Rectal smooth muscle tissue (tissue), 1 donor: Measurements from ENCODE around the gene C10orf62.

ENCODE experiments used
- H3K27ac ChIP-seq: one replicate; pipeline ENCODE4 v1.7.0; 2013; ENCODE audit warnings: low read depth, low read length, inconsistent platforms
- H3K27me3 ChIP-seq: one replicate; pipeline ENCODE4 v1.7.0; 2013; ENCODE audit warnings: low read length; ENCODE audit not compliant: control insufficient read depth, insufficient read depth
- H3K36me3 ChIP-seq: one replicate; pipeline ENCODE4 v1.7.0; 2013; ENCODE audit warnings: low read length; ENCODE audit not compliant: control insufficient read depth, insufficient read depth
- H3K4me1 ChIP-seq: one replicate; pipeline ENCODE4 v1.7.0; 2013; ENCODE audit warnings: low read length; ENCODE audit not compliant: control insufficient read depth, insufficient read depth
- H3K4me3 ChIP-seq: one replicate; pipeline ENCODE4 v1.7.0; 2013; ENCODE audit warnings: low read length
- H3K9ac ChIP-seq: one replicate; pipeline ENCODE4 v1.7.0; 2013; ENCODE audit warnings: low read length

C10orf62 gene

DNA sequence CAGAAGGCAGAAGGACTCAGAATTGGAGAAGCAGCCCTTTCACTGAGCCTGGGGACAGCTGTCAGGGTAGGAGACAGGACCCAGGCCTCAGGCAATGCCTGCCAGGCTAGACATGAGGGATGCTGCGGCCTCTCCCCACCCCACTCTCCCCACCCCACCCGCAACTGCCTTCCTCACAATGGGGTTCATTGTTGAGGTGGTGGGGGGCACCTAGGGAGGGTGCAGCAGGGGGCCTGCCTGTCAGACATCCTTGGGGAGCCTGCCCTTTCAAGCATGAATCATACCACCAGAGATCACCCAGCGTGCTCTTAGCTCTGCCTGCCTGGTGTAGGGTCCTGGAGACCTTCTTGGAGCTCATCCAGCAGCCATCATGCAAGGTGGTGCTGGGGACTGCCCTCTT, at the start of gene C10orf62:
TSS of gene C10orf62 (plus strand) at position 243 of the 400 bp plus-strand sequence. CDS start 177 bp downstream, outside the sequence.
- no peaks in the 10 kb centered on the region for H3K27me3 ChIP-seq
- H3K4me1 ChIP-seq: no peaks in the 10 kb centered on the region
- no peak within 1 kb of the TSS for H3K9ac ChIP-seq
- no peak within 1 kb of the TSS for H3K4me3 ChIP-seq
- H3K27ac ChIP-seq: no peak within 1 kb of the TSS
- H3K36me3 ChIP-seq: no peaks in the 10 kb centered on the region

- H3K27ac ChIP-seq: no peak overlapping the region
- no peak overlapping the region for H3K9ac ChIP-seq
- H3K36me3 ChIP-seq: no peaks in the 10 kb centered on the region
- peaks cover 13% of the 10 kb centered on the region for H3K4me1 ChIP-seq
- H3K27me3 ChIP-seq: no peaks in the 10 kb centered on the region
- no peak overlapping the region for H3K4me3 ChIP-seq
Measured at GRCh38 chr10:97540669-97541500, 48.6 kb upstream of the C10orf62 start.

- H3K27ac ChIP-seq: peak overlapping the region; percentile 70
- H3K27me3 ChIP-seq: no peaks in the 10 kb centered on the region
- peaks cover 13% of the 10 kb centered on the region for H3K4me1 ChIP-seq
- H3K4me3 ChIP-seq: no peak overlapping the region
- H3K36me3 ChIP-seq: no peaks in the 10 kb centered on the region
- H3K9ac ChIP-seq: no peak overlapping the region
Measured at GRCh38 chr10:97542169-97543024, 47.1 kb upstream of the C10orf62 start.

GRCh38 chr10:97543025-97543546, 46.4 kb upstream of the C10orf62 start:
- peaks cover 13% of the 10 kb centered on the region for H3K4me1 ChIP-seq
- no peak overlapping the region for H3K4me3 ChIP-seq
- H3K27me3 ChIP-seq: no peaks in the 10 kb centered on the region
- H3K36me3 ChIP-seq: no peaks in the 10 kb centered on the region
- H3K27ac ChIP-seq: peak overlapping the region; percentile 70
- no peak overlapping the region for H3K9ac ChIP-seq

GRCh38 chr10:97546456-97547270, 42.9 kb upstream of the C10orf62 start:
- H3K27me3 ChIP-seq: no peaks in the 10 kb centered on the region
- no peak overlapping the region for H3K4me3 ChIP-seq
- no peak overlapping the region for H3K9ac ChIP-seq
- no peaks in the 10 kb centered on the region for H3K36me3 ChIP-seq
- H3K27ac ChIP-seq: no peak overlapping the region
- peaks cover 13% of the 10 kb centered on the region for H3K4me1 ChIP-seq

DNA sequence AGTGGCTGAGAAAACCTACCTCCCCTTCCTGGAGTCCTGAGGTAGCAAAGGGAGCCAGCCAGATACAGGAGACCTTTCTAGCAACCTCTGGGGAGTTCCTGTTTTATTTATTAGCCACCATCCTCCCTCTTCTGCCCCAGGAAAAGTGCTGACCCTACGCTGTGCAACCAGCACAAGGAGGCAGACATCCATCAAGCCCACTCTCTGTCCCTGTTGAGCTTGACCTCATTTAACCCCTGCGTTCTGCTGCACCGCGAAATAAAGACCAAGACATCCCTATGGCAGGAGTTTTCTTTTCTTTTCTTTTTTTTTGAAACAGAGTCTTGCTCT, 42.3 kb upstream of the C10orf62 start:
- Histone ChIP-seq H3K9ac (no peak overlapping the region), H3K27me3 (no peaks in the 10 kb centered on the region), H3K4me3 (no peak overlapping the region), H3K27ac (no peak overlapping the region), H3K4me1 (peaks cover 13% of the 10 kb centered on the region), H3K36me3 (no peaks in the 10 kb centered on the region)

DNA sequence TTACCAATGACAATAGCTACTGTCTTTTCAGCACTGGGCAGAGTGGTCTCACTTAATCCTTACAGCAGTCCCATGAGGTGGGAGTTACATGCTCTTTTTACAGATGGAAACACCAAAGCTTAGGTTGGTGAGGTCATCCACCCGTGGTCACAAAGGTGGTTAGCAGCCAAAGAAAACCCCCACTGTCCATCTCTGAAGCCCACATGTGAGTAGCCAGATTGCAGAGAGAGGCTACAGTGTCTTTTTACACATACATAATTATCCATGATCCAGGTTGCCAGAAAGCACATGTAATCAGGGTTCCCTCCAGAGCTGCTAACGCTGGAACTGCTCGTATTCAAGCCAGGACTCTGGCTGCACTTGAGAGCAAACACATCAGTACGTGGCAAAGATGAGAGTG, 41.6 kb upstream of the C10orf62 start:
- H3K9ac ChIP-seq: no peak overlapping the region
- H3K27me3 ChIP-seq: no peaks in the 10 kb centered on the region
- H3K27ac ChIP-seq: no peak overlapping the region
- no peaks in the 10 kb centered on the region for H3K36me3 ChIP-seq
- peaks cover 7% of the 10 kb centered on the region for H3K4me1 ChIP-seq
- no peak overlapping the region for H3K4me3 ChIP-seq

- Histone ChIP-seq H3K36me3 (no peaks in the 10 kb centered on the region), H3K9ac (no peak overlapping the region), H3K27ac (no peak overlapping the region), H3K27me3 (no peaks in the 10 kb centered on the region), H3K4me1 (no peaks in the 10 kb centered on the region), H3K4me3 (no peak overlapping the region)
Measured at GRCh38 chr10:97548828-97549455, 40.6 kb upstream of the C10orf62 start.

DNA sequence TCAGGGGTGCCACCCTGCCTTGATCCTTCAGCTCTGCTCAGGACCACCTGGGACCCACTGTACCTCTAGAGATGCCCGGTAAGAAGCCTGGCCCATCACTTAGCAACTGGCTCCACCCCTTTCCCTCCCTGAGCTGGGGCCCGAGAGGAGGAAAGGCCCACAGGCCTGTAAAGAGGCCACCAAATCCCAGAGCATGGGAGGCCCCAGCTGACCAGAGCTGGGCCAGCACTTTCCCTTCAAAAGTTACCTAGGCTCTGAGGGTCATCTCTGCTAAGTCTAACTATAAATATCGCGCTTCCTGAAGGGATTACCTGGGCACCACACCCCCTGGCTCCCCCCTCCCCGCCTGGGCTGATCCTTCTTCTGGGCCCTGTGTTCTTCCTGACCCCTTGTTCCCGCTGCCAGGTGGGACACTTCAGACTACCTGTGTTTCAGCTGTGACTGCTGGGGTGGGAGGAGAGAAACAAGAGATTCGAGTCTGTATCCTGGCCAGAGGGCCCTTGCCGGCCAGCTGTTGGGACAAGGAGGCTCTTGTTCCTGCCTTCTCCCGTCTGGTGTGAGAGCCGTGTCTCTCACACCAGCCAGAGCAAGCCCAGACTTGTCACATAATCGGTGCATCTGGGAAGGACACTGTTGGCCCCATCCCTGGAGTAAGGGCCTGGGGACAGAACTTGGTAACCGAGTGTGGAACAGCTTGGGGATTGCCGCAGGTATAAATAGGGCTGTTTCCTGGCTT, 39.8 kb upstream of the C10orf62 start:
- H3K27ac ChIP-seq: peak overlapping the region; percentile 19
- no peaks in the 10 kb centered on the region for H3K36me3 ChIP-seq
- H3K9ac ChIP-seq: no peak overlapping the region
- H3K4me1 ChIP-seq: no peaks in the 10 kb centered on the region
- no peaks in the 10 kb centered on the region for H3K27me3 ChIP-seq
- no peak overlapping the region for H3K4me3 ChIP-seq

GRCh38 chr10:97550336-97551149, 39.0 kb upstream of the C10orf62 start:
- Histone ChIP-seq H3K9ac (no peak overlapping the region), H3K4me3 (no peak overlapping the region), H3K27me3 (no peaks in the 10 kb centered on the region), H3K27ac (peak overlapping the region; percentile 6), H3K4me1 (no peaks in the 10 kb centered on the region), H3K36me3 (no peaks in the 10 kb centered on the region)

DNA sequence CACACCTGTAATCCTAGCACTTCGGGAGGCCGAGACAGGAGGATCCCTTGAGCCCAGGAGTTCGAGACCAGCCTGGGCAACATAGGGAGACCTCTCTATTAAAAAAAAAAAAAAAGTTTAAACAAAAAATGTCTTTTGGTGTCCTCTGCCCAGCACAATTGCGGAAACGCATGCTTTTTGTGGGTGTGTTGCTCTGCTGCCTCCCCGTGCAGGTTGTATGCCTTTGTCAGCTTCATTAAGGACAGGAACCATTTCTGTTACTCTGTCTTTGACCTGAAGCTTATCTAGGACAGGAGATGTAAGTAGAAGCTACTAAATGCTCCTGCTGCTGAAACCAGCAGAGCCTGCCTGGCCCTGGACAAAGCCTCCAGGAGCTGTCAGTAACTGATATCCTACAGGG, 38.2 kb upstream of the C10orf62 start:
- Histone ChIP-seq H3K27me3 (no peaks in the 10 kb centered on the region), H3K9ac (no peak overlapping the region), H3K4me3 (no peak overlapping the region), H3K4me1 (no peaks in the 10 kb centered on the region), H3K27ac (no peak overlapping the region), H3K36me3 (no peaks in the 10 kb centered on the region)
